NCI-H187 treated with DMSO at 0.1 percent for 48 hours (cell line): ENCODE measurements around the gene PLIN3.
"Not testable (repeated sequence)": the region's sequence is repeated elsewhere in the genome, so short reads cannot be mapped to it uniquely, and the experiment has no call there.

ENCODE experiments used
- DNase-seq: peaks from one replicate; lab custom pipeline; 2025; lab: John Stamatoyannopoulos, UW

The PLIN3 gene

DNA sequence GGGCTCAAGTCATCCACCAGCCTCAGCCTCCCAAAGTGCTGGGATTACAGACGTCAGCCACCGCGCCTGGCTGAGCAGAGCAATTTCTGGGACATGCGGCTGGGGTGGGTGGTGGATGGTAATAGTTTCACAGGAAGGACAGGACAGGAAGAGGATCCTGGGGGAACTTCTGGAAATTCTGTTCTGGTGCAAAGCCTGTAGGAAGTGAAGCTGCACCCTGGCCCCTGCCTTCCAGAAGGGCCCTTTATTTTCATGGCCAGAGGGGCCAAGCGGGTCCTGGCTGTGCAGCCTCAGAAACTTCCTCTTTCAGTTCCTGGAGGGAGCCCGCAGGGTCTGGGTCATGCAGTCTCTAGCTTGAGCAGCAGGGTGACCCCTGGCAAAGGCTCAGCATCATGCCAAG is 60.3 kb downstream of the PLIN3 start:
- no peak for DNase-seq

DNA sequence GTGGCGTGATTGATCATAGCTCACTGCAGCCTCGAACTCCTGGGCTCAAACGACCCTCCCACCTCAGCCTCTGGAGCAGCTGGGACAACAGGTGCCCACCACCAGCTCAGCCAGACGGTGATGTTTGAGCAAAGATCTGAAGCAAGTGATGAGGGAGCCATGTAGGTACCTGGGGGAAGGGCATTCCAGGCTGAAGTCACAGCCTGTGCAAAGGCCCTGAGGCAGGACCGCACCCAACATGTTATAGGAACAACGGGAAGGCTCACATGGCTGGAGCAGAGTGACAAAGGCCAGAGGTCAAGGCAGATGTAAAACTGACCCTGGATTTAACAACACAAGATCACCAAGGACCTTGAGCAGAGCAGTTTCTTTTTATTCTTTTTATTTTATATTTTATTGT is 61.1 kb downstream of the PLIN3 start:
- no peak for DNase-seq

DNA sequence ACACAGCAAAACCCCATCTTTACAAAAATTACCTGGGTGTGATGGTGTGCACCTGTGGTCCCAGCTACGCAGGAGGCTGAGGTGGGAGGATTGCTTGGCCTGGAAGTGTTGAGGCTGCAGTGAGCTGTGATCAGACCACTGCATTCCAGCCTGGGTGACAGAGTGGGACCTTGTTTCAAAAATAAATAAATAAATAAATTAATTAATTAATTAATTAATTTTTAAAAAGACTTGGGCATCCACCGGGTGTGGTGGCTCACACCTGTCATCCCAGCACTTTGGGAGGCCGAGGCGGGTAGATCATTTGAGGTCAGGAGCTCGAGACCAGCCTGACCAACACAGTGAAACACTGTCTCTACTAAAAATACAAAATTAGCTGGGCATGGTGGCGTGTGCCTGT is 62.3 kb downstream of the PLIN3 start:
- not testable (repeated sequence) for DNase-seq

DNA sequence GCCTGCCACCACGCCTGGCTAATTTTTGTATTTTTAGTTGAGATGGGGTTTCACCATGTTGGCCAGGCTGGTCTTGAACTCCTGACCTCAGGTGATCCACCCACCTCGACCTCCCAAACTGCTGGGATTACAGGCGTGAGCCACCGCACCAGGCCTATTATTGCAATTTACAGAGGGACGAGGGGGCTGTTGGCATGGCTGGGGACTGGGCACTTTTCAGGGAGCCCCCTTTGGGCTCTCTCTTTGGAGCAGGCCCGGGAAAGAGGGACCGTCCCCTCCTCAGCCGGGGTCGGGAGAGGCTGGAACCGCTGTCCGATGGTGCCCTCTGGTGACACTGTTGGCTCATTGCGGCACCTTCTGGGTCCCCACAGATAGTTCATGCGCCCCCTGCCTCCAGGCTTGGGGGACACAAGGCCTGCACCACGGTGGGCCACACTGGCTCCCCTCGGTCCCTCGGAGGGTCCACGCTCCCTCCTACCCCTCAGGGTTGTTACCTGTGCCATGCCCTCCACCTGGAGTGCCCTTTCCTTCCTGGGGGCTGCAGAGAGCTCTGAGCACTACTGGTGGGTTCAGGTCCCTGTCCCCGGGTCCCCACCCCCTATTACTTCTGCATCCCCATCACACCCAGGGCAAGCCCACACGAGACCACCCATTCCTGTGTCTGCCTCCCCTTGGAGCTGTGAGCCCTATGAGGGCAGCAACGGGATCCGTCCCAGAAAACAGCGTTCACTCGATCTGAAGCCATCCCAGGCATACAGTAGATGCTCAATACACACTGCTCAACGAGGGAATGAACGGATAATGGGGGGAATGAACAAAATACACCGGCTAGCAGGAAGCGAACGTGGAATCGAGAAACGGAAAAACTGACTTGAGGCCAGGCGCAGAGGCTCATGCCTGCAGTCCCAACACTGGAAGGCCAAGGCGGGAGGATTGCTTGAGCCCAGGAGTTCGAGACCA is 63.5 kb downstream of the PLIN3 start:
- DNase-seq = no peak

DNA sequence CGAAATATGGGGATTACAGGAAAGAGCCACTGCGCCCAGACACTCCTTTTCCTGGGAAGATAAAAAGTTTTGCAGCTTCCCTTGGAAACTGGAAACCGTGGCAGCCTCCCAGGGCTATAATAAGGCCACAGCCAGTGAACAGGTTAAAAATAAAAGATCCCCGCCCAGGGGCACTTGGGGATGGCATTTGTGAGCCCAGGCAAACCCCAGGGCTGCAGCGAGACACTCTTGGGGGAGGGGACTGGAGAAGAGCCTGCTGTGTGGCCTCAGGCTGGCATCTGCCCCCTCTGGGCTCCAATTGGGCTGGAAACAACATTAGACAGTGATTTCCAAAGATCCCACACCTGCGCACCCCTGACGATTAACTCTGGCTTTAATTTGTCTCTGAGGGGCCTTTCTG is 64.8 kb downstream of the PLIN3 start:
- no peak for DNase-seq

DNA sequence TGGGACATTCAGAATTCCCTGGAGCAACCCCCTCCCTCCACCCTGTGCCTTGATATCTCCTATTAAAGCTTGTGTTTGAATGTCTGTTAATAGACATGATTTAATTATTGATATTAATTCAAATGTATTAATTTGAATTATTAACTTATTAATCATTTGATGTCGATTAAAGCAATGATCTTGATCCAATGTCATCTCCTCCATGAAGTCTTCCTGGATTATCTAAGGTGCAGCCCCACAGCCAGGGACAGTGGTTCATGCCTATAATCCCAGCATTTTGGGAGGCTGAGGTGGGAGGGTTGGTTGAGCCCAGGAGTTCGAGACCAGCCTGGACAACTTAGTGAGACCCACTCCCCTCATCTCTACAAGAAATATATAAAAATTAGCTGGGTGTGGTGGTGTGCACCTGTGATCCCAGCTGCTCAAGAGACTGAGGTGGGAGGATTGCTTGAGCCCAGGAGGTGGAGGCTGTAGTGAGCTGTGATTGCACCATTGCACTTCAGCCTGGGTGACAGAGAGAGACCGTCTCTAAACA is 66.3 kb downstream of the PLIN3 start:
- DNase-seq = no peak

DNA sequence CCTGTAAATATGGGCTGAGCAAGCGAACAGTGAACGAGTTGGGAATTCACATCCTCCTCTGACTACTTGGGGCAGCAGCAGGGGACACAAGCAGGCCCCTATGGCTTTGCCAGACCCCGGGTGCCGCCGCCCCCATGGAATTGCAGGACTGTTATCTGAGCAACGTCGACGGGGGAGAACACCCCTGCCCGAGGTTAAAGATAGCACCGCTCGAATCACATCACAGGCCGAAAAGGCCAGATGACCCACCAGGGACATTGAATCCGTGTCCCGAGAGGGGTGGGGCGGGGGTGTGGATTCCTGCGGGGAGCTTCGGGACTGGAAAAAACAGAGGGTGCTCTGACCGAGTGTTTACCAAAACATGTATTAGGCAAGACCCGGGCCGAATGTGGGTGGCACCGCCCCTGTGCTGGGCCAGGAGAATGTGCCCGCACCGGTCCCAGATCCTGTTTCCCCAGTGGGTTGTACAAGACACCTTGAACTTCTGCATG is 66.8 kb downstream of the PLIN3 start:
- DNase-seq = no peak

DNA sequence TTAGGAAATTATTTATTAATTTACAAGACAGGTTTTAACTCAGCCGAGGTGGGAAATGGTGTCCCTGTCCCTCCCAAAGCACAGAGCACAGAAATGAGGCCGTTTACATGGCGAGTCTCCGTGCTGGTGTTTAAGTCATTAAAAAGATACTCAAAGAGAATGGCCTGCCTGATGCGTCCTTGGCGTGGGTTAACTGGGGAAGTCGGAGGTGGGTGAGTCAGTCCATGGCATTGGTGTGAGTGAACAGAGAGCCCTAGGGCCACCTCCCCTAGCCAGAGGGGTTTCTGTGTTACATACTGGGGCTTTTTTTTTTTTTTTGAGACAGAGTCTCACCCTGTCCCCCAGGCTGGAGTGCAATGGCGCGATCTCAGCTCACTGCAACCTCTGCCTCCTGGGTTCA is 72.1 kb downstream of the PLIN3 start:
- DNase-seq = no peak

DNA sequence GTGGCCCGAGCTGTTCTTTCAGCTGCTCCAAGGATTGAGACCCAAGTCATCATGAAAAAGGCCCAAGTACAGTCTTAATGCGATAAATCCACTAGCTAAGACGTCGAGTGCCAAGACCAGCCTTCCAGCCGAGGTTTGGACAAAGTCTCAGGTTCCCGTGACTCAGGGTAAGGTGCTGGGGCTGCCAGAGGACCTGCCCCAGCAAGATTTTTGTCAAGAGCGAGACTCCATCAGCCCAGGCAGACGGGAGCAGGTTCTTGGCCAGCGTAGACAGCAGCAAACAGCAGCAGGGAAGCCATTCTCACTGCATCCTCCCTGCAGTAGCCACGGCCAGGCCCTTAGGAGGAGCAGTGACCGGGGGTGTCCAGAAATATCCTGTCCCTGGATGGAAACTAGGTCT is 72.5 kb downstream of the PLIN3 start:
- no peak for DNase-seq

DNA sequence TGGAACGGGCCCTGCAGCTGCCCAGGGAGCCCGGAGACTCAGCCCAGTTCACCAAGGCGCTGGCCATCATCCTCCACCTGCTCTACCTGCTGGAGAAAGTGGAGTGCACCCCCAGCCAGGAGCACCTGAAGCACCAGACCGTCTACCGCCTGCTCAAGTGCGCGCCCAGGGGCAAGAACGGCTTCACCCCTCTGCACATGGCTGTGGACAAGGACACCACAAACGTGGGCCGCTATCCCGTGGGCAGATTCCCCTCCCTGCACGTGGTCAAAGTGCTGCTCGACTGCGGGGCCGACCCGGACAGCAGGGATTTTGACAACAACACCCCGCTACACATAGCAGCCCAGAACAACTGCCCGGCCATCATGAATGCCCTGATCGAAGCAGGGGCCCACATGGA is 74.2 kb downstream of the PLIN3 start:
- DNase-seq = not testable (repeated sequence)

DNA sequence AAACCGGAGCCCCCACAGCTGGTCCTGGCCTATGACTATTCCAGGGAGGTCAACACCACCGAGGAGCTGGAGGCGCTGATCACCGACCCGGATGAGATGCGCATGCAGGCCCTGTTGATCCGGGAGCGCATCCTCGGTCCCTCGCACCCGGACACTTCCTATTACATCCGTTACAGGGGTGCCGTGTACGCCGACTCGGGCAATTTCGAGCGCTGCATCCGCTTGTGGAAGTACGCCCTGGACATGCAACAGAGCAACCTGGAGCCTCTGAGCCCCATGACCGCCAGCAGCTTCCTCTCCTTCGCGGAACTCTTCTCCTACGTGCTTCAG is 74.6 kb downstream of the PLIN3 start:
- not testable (repeated sequence) for DNase-seq

DNA sequence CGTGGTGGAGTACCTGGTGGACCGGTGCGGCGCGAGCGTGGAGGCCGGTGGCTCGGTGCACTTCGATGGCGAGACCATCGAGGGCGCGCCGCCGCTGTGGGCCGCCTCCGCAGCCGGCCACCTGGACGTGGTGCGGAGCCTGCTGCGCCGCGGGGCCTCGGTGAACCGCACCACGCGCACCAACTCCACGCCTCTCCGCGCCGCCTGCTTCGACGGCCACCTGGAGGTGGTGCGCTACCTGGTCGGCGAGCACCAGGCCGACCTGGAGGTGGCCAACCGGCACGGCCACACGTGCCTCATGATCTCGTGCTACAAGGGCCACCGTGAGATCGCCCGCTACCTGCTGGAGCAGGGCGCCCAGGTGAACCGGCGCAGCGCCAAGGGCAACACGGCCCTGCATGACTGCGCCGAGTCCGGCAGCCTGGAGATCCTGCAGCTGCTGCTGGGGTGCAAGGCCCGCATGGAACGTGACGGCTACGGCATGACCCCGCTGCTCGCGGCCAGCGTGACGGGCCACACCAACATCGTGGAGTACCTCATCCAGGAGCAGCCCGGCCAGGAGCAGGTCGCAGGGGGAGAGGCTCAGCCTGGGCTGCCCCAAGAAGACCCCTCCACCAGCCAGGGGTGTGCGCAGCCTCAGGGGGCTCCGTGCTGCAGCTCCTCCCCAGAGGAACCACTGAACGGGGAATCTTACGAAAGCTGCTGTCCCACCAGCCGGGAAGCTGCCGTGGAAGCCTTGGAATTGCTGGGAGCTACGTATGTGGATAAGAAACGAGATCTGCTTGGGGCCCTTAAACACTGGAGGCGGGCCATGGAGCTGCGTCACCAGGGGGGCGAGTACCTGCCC is 75.2 kb downstream of the PLIN3 start:
- not testable (repeated sequence) for DNase-seq

DNA sequence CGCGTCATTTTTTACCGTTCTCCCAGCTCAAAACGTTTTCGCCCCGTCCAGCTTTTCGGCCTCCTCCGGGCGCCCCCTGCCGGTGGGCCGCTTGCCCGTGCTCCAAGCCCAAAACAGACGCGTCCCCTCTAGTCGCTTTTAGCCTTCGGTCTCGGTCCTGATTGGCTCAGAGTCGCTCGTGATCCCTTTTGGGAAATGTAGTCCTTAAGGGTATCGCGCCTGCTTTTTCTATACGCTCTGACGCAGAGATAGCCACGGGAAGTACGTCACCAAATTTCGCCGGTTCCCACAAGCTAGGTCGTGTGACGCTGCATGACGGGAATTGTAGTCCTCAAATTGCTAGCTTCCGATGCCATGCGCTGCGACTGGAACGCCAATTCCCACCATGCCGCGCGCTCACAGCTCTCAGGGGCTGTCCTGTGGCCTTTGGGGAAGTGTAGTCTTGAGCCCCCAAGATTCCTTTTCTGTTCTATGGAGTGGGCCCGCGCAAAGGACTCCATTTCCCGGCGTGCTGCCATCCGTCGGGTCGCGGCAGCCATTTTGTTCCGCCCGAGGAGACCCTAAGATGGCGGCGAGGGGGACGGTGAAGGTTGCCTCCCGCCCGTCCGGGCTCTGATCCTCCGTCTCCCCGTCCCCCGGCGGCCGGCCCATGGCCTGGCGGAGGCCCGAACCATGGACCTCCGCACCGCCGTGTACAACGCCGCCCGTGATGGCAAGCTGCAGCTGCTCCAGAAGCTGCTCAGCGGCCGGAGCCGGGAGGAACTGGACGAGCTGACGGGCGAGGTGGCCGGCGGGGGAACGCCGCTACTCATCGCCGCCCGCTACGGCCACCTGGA is 76.1 kb downstream of the PLIN3 start, which contains the start of gene FEM1A:
TSS of gene FEM1A (plus strand) at position 552 of the 836 bp plus-strand sequence. CDS start at position 673, 121 bp downstream.
- peak; percentile 99 for DNase-seq
